ENCODE results near the gene SERINC3.

SERINC3 gene

GRCh38 chr20:44465001-44465560, 56.8 kb downstream of the SERINC3 start:
- no peak for DNase-seq (ENCODE audit: low read depth)
- no peak for TF ChIP-seq CTCF (conservative IDR thresholded peaks at IDR 0.05; ENCODE audit: control insufficient read depth, insufficient read depth, low read depth, low read length)
- H3K4me3 ChIP-seq (ENCODE audit: control insufficient read depth, low read depth, low read length) = no peak overlapping the region

- TF ChIP-seq CTCF (conservative IDR thresholded peaks at IDR 0.05; ENCODE audit: control insufficient read depth, insufficient read depth, low read depth, low read length) = no peak
- H3K4me3 ChIP-seq (ENCODE audit: control insufficient read depth, low read depth, low read length) = no peak overlapping the region
- peak; percentile 49 for DNase-seq (ENCODE audit: low read depth)
These were observed 57.4 kb downstream of the SERINC3 start for GRCh38 chr20:44464514-44464913.

DNA sequence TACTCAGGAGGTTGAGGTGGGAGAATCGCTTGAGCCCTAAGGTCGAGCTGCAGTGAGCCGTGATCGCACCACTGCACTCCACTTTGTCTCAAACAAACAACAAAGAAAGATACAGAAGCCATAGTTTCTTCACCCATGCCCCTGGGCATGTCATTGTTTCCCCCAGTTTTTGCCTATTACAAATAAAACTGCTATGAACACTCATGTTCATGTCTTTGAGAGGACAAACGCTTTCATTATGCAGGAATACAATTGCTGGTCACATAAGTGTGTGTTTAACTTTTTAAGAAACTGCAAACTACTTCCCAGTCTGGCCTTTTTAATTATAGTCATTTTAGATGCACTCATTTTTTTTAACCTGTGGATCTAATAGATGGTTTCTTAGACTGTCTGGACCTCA, 58.4 kb downstream of the SERINC3 start:
- no peak overlapping the region for H3K4me3 ChIP-seq (ENCODE audit: control insufficient read depth, low read depth, low read length)
- no peak for TF ChIP-seq CTCF (conservative IDR thresholded peaks at IDR 0.05; ENCODE audit: control insufficient read depth, insufficient read depth, low read depth, low read length)
- no peak for DNase-seq (ENCODE audit: low read depth)

GRCh38 chr20:44461803-44462174, 60.1 kb downstream of the SERINC3 start:
- TF ChIP-seq CTCF (conservative IDR thresholded peaks at IDR 0.05; ENCODE audit: control insufficient read depth, insufficient read depth, low read depth, low read length) = no peak
- no peak for DNase-seq (ENCODE audit: low read depth)
- no peak overlapping the region for H3K4me3 ChIP-seq (ENCODE audit: control insufficient read depth, low read depth, low read length)

- no peak overlapping the region for H3K4me3 ChIP-seq (ENCODE audit: control insufficient read depth, low read depth, low read length)
- TF ChIP-seq CTCF (conservative IDR thresholded peaks at IDR 0.05; ENCODE audit: control insufficient read depth, insufficient read depth, low read depth, low read length) = no peak
- DNase-seq (ENCODE audit: low read depth) = no peak
These were observed 60.6 kb downstream of the SERINC3 start for GRCh38 chr20:44461142-44461802.

DNA sequence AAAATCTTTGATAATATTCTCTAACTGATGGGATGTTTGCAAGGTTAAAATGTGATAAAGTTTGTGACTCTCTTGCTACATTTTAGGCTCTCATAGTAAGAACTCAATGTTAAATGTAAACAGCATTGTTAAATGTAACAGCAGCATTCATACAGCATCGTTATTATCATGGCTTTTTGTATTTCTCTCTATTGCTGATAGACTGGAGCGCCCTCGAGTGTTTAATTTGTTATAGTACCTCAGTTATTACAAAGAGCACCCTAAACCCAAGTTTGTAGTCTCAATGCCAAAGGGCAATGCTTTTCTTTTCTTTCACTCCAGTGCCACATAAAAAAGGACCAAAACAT, 61.1 kb downstream of the SERINC3 start:
- H3K4me3 ChIP-seq (ENCODE audit: control insufficient read depth, low read depth, low read length) = no peak overlapping the region
- DNase-seq (ENCODE audit: low read depth) = peak; percentile 62
- TF ChIP-seq CTCF (conservative IDR thresholded peaks at IDR 0.05; ENCODE audit: control insufficient read depth, insufficient read depth, low read depth, low read length) = peak; percentile 61
